Measurements from ENCODE around the gene HNRNPA2B1.

DNA sequence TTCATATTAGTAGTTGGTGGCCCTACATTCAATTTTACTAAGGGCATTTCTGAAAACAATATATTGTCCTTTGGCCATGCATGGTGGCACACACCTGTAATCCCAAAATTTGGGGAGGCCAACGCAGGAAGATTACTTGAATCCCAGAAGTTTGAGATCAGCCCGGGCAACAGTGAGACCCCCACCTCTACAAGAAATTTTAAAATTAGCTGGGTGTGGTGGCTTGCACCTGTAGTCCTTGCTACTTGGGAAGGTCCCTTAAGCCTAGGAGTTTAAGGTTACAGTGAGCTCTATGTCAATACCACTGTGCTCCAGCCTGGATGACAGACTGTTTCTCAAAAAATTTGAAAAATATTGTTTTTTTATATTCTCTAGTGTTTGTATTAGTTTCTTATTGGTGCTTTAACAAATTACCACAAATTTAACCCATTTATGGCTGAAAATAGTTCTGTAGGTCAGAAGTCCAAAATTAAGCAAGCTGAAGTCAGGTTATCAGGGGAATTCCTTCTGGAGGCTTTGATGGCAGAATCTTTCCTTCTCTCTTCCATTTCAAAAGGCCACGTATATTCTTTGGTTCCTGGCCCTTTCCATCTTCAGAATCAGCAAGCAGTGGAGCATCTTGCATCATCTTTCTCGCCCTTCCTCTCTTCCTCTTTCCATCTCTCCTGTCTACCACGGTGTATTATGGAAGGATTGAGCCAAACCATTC, 13.4 kb upstream of the HNRNPA2B1 start:
- TF ChIP-seq EP300 (IDR thresholded peaks at IDR 0.05) (no peak), NR3C1 (IDR thresholded peaks at IDR 0.05) (no peak)
- TF ChIP-seq, protein P1, sequence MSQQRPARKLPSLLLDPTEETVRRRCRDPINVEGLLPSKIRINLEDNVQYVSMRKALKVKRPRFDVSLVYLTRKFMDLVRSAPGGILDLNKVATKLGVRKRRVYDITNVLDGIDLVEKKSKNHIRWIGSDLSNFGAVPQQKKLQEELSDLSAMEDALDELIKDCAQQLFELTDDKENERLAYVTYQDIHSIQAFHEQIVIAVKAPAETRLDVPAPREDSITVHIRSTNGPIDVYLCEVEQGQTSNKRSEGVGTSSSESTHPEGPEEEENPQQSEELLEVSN (IDR thresholded peaks at IDR 0.05; ENCODE audit: borderline replicate concordance, low read depth) = no peak

All from A549 (cell line).